ENCODE data around the gene PIK3C2A. TPM values are rescaled to one million over a fixed set of nuclear protein-coding genes. Genes with fewer than 3 reads are reported as not detected.
A peak's percentile ranks its signal among the peaks of the same experiment; 100 is the strongest.

Gene PIK3C2A
- total RNA-seq, 1 experiment from 2014 or later = 35.0 TPM

DNA sequence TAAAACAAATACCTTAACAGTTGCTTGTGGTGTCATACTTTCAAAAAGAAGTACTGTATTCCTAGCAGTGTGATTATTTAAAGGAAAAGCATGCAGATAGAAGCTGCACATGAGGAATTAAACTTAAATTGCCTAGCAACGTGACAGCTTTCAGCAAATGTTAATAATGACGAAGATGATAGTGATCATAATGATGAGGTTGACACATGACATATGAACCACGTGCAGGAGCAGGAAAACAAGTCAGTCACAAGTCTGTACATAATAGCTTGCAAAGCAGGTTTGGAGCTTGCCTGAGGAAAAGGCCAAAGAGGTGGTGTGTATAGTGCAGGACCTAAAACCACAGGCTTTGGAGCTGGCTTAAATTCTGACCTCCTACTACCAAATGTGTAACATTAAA lies 30.6 kb upstream of the PIK3C2A start:
- Histone ChIP-seq H4K20me1 (ENCODE audit: low read length) (no peaks in the 10 kb centered on the region), H3K9me2 (replicated peaks; ENCODE audit: low read length) (no peaks in the 10 kb centered on the region), H3K79me2 (ENCODE audit: low read length) (no peaks in the 10 kb centered on the region), H3K36me3 (ENCODE audit: low read depth, low read length) (no peaks in the 10 kb centered on the region), H3K9ac (ENCODE audit: low read length) (no peak overlapping the region), H3K4me3 (ENCODE audit: low read length) (no peak overlapping the region), H3K4me1 (ENCODE audit: insufficient read depth, low read length) (peaks cover 3% of the 10 kb centered on the region; the same call in 1 of the 2 replicates), H3F3A (ENCODE audit: low read length, unreplicated experiment) (no peaks in the 10 kb centered on the region), H3K9me3 (ENCODE audit: low read length) (no peaks in the 10 kb centered on the region), H3K4me2 (ENCODE audit: low read length) (no peak overlapping the region), H3K27ac (ENCODE audit: low read length) (no peak overlapping the region), H2AFZ (ENCODE audit: low read length) (no peak overlapping the region), H3K27me3 (ENCODE audit: low read length) (no peaks in the 10 kb centered on the region)
- peak; percentile 33 for DNase-seq
- TF ChIP-seq, protein P1, sequence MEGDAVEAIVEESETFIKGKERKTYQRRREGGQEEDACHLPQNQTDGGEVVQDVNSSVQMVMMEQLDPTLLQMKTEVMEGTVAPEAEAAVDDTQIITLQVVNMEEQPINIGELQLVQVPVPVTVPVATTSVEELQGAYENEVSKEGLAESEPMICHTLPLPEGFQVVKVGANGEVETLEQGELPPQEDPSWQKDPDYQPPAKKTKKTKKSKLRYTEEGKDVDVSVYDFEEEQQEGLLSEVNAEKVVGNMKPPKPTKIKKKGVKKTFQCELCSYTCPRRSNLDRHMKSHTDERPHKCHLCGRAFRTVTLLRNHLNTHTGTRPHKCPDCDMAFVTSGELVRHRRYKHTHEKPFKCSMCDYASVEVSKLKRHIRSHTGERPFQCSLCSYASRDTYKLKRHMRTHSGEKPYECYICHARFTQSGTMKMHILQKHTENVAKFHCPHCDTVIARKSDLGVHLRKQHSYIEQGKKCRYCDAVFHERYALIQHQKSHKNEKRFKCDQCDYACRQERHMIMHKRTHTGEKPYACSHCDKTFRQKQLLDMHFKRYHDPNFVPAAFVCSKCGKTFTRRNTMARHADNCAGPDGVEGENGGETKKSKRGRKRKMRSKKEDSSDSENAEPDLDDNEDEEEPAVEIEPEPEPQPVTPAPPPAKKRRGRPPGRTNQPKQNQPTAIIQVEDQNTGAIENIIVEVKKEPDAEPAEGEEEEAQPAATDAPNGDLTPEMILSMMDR (conservative IDR thresholded peaks at IDR 0.05; ENCODE audit: low read depth, low read length) = no peak
- no peak for TF ChIP-seq EZH2phosphoT487 (IDR thresholded peaks at IDR 0.05; ENCODE audit: borderline replicate concordance, low read length)
- POLR2A ChIA-PET (ENCODE audit: unreplicated experiment) = no interaction called here
- peak; percentile 37; the same call in 1 of the 2 replicates for ATAC-seq
- CTCF ChIA-PET = no interaction called here
- intact Hi-C loops (cut with micrococcal nuclease) = loop anchor here (10.0 kb wide), 1 partner anchor 266 kb away; no protein-coding TSS in a partner anchor
- BruUV-seq (replicated peaks) = no TSS peak

DNA sequence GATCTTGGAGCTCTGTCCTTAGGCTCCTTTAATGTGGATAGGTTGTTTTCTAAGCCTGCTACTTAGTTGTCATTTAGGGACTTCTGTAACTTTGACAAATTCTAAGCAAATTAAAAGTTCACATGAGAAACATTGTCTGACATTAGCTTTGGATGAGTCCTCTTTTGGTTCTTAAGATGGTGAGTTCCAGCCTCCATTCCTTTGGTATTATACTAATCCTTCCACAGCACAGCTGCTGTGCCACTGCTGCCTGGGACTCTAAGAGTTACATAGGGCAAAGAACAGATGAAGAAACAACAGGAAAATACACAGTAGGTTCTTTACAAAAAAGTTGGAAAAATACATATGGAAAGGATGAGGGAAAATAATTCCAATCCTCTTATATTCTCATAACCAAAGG lies 25.3 kb upstream of the PIK3C2A start:
- no peaks in the 10 kb centered on the region for H3K36me3 ChIP-seq (ENCODE audit: low read depth, low read length)
- ChIA-PET CTCF (no interaction called here), POLR2A (ENCODE audit: unreplicated experiment) (no interaction called here)
- H4K20me1 ChIP-seq (ENCODE audit: low read length) = no peaks in the 10 kb centered on the region
- DNase-seq (no peak), ATAC-seq (no peak)
- H3F3A ChIP-seq (ENCODE audit: low read length, unreplicated experiment) = no peaks in the 10 kb centered on the region
- H2AFZ ChIP-seq (ENCODE audit: low read length) = no peak overlapping the region
- H3K27ac ChIP-seq (ENCODE audit: low read length) = no peak overlapping the region
- no peak overlapping the region for H3K4me2 ChIP-seq (ENCODE audit: low read length)
- H3K4me1 ChIP-seq (ENCODE audit: insufficient read depth, low read length) = no peaks in the 10 kb centered on the region
- no peak overlapping the region for H3K9ac ChIP-seq (ENCODE audit: low read length)
- no peaks in the 10 kb centered on the region for H3K9me3 ChIP-seq (ENCODE audit: low read length)
- TF ChIP-seq, protein P1 (conservative IDR thresholded peaks at IDR 0.05; ENCODE audit: low read depth, low read length) = no peak
- TF ChIP-seq EZH2 (IDR thresholded peaks at IDR 0.05; ENCODE audit: low read length, unreplicated experiment) = no peak
- no peak for TF ChIP-seq EZH2phosphoT487 (IDR thresholded peaks at IDR 0.05; ENCODE audit: borderline replicate concordance, low read length)
- H3K9me2 ChIP-seq (replicated peaks; ENCODE audit: low read length) = no peaks in the 10 kb centered on the region
- no peaks in the 10 kb centered on the region for H3K79me2 ChIP-seq (ENCODE audit: low read length)
- no peaks in the 10 kb centered on the region for H3K27me3 ChIP-seq (ENCODE audit: low read length)
- no TSS peak for BruUV-seq (replicated peaks)
- intact Hi-C loops (cut with micrococcal nuclease) = loop anchor here (10.0 kb wide), 1 partner anchor 272 kb away; no protein-coding TSS in a partner anchor
- no peak overlapping the region for H3K4me3 ChIP-seq (ENCODE audit: low read length)

DNA sequence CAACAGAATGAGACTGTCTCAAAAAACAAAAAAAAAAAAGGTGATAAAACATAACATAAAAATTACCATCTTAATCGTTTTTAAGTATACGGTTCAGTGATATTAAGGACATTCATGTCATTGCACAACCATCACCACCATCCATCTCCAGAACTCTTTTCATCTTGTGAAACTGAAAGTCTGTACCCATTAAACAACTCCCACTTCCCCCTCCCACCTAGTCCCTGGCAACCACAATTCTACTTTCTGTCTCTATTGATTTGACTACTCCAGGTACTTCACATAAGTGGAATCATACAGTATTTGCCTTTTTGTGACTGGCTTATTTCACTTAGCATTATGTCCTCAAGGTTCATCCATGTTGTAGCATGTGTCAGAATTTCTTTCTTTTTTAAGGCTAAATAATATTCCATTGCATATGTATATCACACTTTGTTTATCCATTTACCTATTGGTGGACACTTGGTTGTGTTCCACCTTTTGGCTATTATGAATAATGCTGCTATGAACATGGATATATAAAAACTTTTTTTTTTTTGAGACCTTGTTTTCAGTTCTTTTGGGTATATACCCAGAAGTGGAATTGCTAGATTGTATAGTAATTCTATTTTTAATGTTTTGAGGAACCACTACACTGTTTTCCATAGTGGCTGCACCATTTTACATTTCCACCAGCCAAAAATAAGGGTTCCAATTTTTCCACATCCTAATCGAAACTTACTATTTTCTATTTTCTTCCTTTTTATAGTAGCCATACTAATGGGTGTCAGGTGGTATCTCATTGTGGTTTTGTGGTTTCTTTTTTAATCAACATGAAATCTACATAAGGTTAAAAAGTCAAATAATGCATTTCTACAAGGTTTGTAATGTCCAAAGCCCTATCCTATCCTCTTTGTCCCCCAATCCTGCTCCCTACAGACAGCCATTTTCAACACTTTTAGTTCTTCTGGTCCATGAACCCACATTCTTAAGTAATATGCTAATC lies 23.4 kb upstream of the PIK3C2A start:
- Histone ChIP-seq H3K9me2 (replicated peaks; ENCODE audit: low read length) (no peaks in the 10 kb centered on the region), H2AFZ (ENCODE audit: low read length) (no peak overlapping the region), H4K20me1 (ENCODE audit: low read length) (no peaks in the 10 kb centered on the region), H3K9ac (ENCODE audit: low read length) (no peak overlapping the region), H3K9me3 (ENCODE audit: low read length) (no peaks in the 10 kb centered on the region), H3K4me3 (ENCODE audit: low read length) (no peak overlapping the region), H3K27me3 (ENCODE audit: low read length) (no peaks in the 10 kb centered on the region), H3F3A (ENCODE audit: low read length, unreplicated experiment) (no peaks in the 10 kb centered on the region), H3K79me2 (ENCODE audit: low read length) (no peaks in the 10 kb centered on the region), H3K4me2 (ENCODE audit: low read length) (no peak overlapping the region), H3K36me3 (ENCODE audit: low read depth, low read length) (no peaks in the 10 kb centered on the region), H3K27ac (ENCODE audit: low read length) (no peak overlapping the region), H3K4me1 (ENCODE audit: insufficient read depth, low read length) (no peaks in the 10 kb centered on the region)
- no TSS peak for BruUV-seq (replicated peaks)
- intact Hi-C loops (cut with micrococcal nuclease) = loop anchor here (2.0 to 10.0 kb wide), 3 partner anchors 36 to 274 kb away; no protein-coding TSS in a partner anchor
- ChIA-PET CTCF (no interaction called here), POLR2A (ENCODE audit: unreplicated experiment) (no interaction called here)
- ATAC-seq (no peak), DNase-seq (no peak)
- TF ChIP-seq, protein P1 (conservative IDR thresholded peaks at IDR 0.05; ENCODE audit: low read depth, low read length) = no peak
- TF ChIP-seq EZH2phosphoT487 (IDR thresholded peaks at IDR 0.05; ENCODE audit: borderline replicate concordance, low read length) (no peak), EZH2 (IDR thresholded peaks at IDR 0.05; ENCODE audit: low read length, unreplicated experiment) (no peak)
